Upper lobe of right lung (tissue), 1 donor: ENCODE measurements around the gene MICALL2. TPM values are rescaled to one million over a fixed set of nuclear protein-coding genes. Genes with fewer than 3 reads are reported as not detected.

Experiments used
- ATAC-seq: fragments of 200-7000 bp; cut with Tn5 transposase; one replicate; pipeline ENCODE4 v1.9.1; 2020; ENCODE audit warnings: mild to moderate bottlenecking, moderate library complexity
- DNase-seq: peaks from one replicate; pipeline ENCODE4 v3.0.0-alpha.2; 2020
- H3K27ac ChIP-seq: fragments of 200-600 bp; one replicate; pipeline ENCODE4 v1.8.0; 2022
- H3K27me3 ChIP-seq: fragments of 200-600 bp; one replicate; pipeline ENCODE4 v1.8.0; 2022; ENCODE audit warnings: mild to moderate bottlenecking
- H3K36me3 ChIP-seq: fragments of 200-600 bp; one replicate; pipeline ENCODE4 v1.8.0; 2022
- H3K4me1 ChIP-seq: fragments of 200-600 bp; one replicate; pipeline ENCODE4 v1.8.0; 2022
- H3K4me3 ChIP-seq: fragments of 200-600 bp; one replicate; pipeline ENCODE4 v1.8.0; 2022; ENCODE audit warnings: mild to moderate bottlenecking
- H3K9me3 ChIP-seq: fragments of 200-600 bp; one replicate; pipeline ENCODE4 v1.8.0; 2022
- intact Hi-C: fragments of 100-400 bp; cut with DNase I; formaldehyde crosslinking; loops from one replicate; pipeline ENCODE4 v1.11.0; 2022
- total RNA-seq: library from RNA; stranded (reverse); fragmentation: NEBNext Ultra II Directional; extraction: Animal tissue kit (Norgen Biotek cat#: 25700); gene quantifications from one replicate; pipeline ENCODE4 v1.2.1, GENCODE V29; 2021
- TF ChIP-seq, protein P1 (sequence below): fragments of 200-600 bp; IDR thresholded peaks from one replicate; pipeline ENCODE4 v1.8.0; 2022; ENCODE audit warnings: antibody characterized with exemption
- donor health status: DM: no; HTN: yes; CAD: no; lungs with severe emphysema.

Gene MICALL2
- total RNA-seq, 1 donor from 2014 or later = 37.6 TPM

DNA sequence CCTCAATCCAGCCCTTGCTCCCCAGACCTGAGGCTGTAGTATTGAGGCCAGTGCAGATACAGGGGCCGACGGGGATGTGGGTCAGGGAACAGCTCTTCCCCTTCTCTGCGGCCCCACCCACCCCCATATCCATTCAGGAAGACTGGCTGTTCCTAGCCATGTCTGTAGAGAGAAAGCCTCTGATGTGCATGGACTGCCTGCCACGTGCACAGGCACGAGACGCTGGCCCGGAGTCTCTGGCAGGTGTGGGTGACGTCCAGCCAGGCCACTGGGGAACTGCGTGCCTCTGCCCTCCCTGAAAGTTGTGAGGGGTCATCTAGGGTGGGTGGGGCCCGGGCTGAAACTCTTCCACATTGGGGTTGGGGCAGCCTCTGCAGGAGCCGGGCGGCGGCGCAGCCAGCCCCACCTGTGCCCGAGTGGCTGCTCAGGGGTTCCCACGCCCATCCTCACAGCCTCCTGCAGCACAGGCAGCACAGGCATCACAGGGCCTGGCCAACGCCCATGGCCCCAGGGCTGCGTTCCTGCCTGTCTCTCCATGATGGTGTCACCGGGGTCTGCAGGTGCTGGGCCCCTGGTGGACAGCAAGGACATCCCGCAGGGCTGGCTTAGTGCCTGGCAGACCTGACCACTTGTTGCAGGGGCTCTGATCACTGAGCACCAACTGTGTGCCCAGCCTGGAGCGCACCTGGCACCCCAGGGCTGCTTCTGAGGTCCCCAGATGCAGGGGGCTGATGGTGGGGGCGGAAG, 27.5 kb downstream of the MICALL2 start:
- TF ChIP-seq, protein P1, sequence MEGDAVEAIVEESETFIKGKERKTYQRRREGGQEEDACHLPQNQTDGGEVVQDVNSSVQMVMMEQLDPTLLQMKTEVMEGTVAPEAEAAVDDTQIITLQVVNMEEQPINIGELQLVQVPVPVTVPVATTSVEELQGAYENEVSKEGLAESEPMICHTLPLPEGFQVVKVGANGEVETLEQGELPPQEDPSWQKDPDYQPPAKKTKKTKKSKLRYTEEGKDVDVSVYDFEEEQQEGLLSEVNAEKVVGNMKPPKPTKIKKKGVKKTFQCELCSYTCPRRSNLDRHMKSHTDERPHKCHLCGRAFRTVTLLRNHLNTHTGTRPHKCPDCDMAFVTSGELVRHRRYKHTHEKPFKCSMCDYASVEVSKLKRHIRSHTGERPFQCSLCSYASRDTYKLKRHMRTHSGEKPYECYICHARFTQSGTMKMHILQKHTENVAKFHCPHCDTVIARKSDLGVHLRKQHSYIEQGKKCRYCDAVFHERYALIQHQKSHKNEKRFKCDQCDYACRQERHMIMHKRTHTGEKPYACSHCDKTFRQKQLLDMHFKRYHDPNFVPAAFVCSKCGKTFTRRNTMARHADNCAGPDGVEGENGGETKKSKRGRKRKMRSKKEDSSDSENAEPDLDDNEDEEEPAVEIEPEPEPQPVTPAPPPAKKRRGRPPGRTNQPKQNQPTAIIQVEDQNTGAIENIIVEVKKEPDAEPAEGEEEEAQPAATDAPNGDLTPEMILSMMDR = no peak
- Histone ChIP-seq H3K27ac (no peak overlapping the region), H3K36me3 (peaks cover 3% of the 10 kb centered on the region), H3K9me3 (no peaks in the 10 kb centered on the region), H3K27me3 (peaks cover 8% of the 10 kb centered on the region), H3K4me3 (no peak overlapping the region), H3K4me1 (peaks cover 4% of the 10 kb centered on the region)
- ATAC-seq = peak; percentile 2
- DNase-seq = no peak
- intact Hi-C loops = no loop called here

DNA sequence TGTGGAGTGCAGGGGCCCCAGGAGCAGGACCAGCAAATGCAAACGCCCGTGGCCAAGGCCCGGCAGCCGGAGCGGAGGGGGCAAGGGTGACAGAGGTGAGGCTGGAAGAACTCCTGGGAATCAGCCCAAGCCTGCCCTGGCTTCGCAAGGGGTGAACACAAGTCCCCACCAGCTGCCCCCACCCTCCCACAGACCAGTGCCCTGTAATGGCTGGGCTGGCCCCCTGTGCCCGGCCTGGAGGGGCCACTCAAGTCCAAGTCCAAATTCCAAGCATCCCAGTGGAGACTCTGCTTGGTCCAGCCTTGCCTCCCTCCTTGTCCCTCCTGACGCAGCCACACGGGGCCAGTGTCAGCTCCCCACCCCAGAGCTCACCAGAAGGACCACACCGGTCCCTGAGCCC, 28.0 kb downstream of the MICALL2 start:
- no peak for DNase-seq
- H3K27ac ChIP-seq = no peak overlapping the region
- TF ChIP-seq, protein P1 = no peak
- no peak for ATAC-seq
- no peaks in the 10 kb centered on the region for H3K9me3 ChIP-seq
- H3K36me3 ChIP-seq = no peaks in the 10 kb centered on the region
- intact Hi-C loops = no loop called here
- peaks cover 8% of the 10 kb centered on the region for H3K27me3 ChIP-seq
- no peak overlapping the region for H3K4me3 ChIP-seq
- H3K4me1 ChIP-seq = peaks cover 4% of the 10 kb centered on the region

DNA sequence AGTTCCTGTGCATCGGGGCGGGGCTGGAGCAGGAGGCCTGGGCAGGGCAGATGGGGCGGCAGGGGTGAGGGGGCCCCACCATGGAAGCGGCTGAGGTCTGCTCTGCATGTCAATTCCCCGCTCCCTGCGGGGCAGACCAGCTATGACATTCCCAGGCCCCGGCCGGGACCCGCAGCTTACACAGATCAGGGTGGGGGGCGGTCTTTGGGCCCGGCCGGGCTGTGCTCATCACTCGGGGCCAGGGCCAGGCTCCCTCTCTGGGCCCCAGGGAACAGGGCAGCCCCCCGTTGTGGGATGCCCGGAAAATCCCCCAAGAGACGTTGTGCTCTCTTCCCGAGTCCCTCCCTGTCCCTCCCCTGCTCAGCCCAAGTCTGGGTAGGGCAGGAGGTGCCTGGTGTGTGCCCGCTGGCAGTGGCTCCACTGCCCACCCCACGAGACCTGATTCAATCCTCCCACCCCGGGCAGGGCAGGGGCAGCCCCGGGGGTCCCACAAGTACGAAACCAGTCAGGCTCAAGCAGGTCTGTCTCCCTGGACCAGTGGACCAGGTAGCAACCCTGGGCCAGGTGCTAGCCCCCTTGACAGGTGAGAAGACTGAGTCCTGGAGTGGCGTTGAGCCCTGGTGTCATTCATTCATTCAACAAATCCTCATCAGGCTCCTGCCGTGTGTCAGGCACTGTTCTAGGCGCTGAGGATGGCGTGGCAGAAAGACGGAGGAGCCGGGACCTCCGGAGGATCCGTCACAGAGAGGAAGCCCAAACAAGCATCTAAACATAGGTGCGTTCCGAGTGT, 29.0 kb downstream of the MICALL2 start:
- ATAC-seq = no peak

GRCh38 chr7:1428941-1429501, 30.2 kb downstream of the MICALL2 start:
- no peak overlapping the region for H3K4me3 ChIP-seq
- no peak for ATAC-seq
- peaks cover 9% of the 10 kb centered on the region for H3K27me3 ChIP-seq
- TF ChIP-seq, protein P1 = no peak
- H3K27ac ChIP-seq = no peak overlapping the region
- no peaks in the 10 kb centered on the region for H3K9me3 ChIP-seq
- intact Hi-C loops = no loop called here
- peaks cover 4% of the 10 kb centered on the region for H3K4me1 ChIP-seq
- H3K36me3 ChIP-seq = no peaks in the 10 kb centered on the region
- no peak for DNase-seq

More for the DNA sequence above, 29.0 kb downstream of the MICALL2 start:
- no peak for DNase-seq
- peaks cover 8% of the 10 kb centered on the region for H3K27me3 ChIP-seq
- no peak overlapping the region for H3K27ac ChIP-seq
- H3K36me3 ChIP-seq = no peaks in the 10 kb centered on the region
- TF ChIP-seq, protein P1 = no peak
- no peaks in the 10 kb centered on the region for H3K9me3 ChIP-seq
- H3K4me3 ChIP-seq = no peak overlapping the region
- H3K4me1 ChIP-seq = peaks cover 4% of the 10 kb centered on the region
- intact Hi-C loops = no loop called here

DNA sequence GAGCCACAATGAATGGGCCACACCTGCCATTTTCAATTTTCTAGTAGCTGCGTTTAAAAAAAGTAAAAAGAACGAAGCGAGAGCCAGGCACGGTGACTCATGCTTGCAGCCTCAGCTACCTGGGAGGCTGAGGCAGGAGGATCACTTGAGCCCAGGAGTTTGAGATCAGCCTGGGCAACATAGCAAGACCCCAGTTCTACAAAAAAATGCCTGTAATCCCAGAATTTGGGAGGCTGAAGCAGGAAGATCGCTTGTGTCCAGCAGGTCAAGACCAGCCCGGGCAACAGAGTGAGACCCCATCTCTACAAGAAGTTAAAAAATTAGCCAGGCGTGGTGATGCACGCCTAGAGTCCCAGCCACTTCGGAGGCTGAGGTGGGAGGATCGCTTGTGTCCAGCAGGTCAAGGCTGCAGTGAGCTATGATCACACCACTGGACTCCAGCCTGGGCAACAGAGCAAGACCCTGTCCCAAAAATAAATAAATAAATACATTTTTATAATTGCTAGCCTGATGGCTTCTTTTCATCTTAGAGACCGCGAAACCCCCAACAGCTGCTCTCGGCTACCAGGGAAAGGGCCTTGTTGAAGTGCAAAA, 32.1 kb downstream of the MICALL2 start:
- no peak for ATAC-seq
- Histone ChIP-seq H3K36me3 (no peaks in the 10 kb centered on the region), H3K27ac (no peak overlapping the region), H3K27me3 (peaks cover 20% of the 10 kb centered on the region), H3K4me3 (no peak overlapping the region), H3K9me3 (no peaks in the 10 kb centered on the region), H3K4me1 (peaks cover 3% of the 10 kb centered on the region)
- intact Hi-C loops = no loop called here
- DNase-seq = no peak
- TF ChIP-seq, protein P1 = no peak
